GM19455 (cell line): ENCODE measurements around the gene RHOB.
"Not testable (repeated sequence)": the region's sequence is repeated elsewhere in the genome, so short reads cannot be mapped to it uniquely, and the experiment has no call there.

ENCODE experiments used
- ATAC-seq: cut with Tn5 transposase; IDR thresholded peaks from one replicate; pipeline ENCODE4 v1.9.1; 2021; ENCODE audit not compliant: unreplicated experiment

RHOB gene

GRCh38 chr2:20422402-20423271 lies 24.2 kb upstream of the RHOB start:
- ATAC-seq: no peak

- ATAC-seq: no peak
Observed at GRCh38 chr2:20423359-20423758, 23.5 kb upstream of the RHOB start.

GRCh38 chr2:20423847-20424246 lies 23.0 kb upstream of the RHOB start:
- no peak for ATAC-seq

GRCh38 chr2:20424300-20425290 lies 22.3 kb upstream of the RHOB start:
- ATAC-seq: peak; percentile 56

- no peak for ATAC-seq
Observed at GRCh38 chr2:20425371-20425881, 21.4 kb upstream of the RHOB start.

GRCh38 chr2:20425884-20426283 lies 21.0 kb upstream of the RHOB start:
- ATAC-seq: no peak

GRCh38 chr2:20427931-20428526 lies 18.8 kb upstream of the RHOB start:
- ATAC-seq: no peak

- no peak for ATAC-seq
Observed at GRCh38 chr2:20428717-20429490, 18.0 kb upstream of the RHOB start.

GRCh38 chr2:20429528-20429927 lies 17.3 kb upstream of the RHOB start:
- peak; percentile 71 for ATAC-seq

- ATAC-seq: no peak
Observed at GRCh38 chr2:20430035-20430434, 16.8 kb upstream of the RHOB start.

- ATAC-seq: no peak
Observed at GRCh38 chr2:20430461-20431300, 16.2 kb upstream of the RHOB start.

GRCh38 chr2:20431301-20431698 lies 15.6 kb upstream of the RHOB start:
- no peak for ATAC-seq

- no peak for ATAC-seq
Observed at GRCh38 chr2:20431772-20432171, 15.1 kb upstream of the RHOB start.

- no peak for ATAC-seq
Observed at GRCh38 chr2:20432714-20433113, 14.2 kb upstream of the RHOB start.

- ATAC-seq: no peak
Observed at GRCh38 chr2:20433249-20433648, 13.6 kb upstream of the RHOB start.

GRCh38 chr2:20433946-20434553 lies 12.8 kb upstream of the RHOB start:
- ATAC-seq: no peak

- ATAC-seq: no peak
Observed at GRCh38 chr2:20434588-20435294, 12.1 kb upstream of the RHOB start.

GRCh38 chr2:20435456-20435855 lies 11.4 kb upstream of the RHOB start:
- not testable (repeated sequence) for ATAC-seq
